H9 (cell line): ENCODE results near the gene CDH9. TPM values are rescaled to one million over a fixed set of nuclear protein-coding genes. Genes with fewer than 3 reads are reported as not detected.

Experiments
- DNase-seq: peaks from one replicate; pipeline ENCODE4 v3.0.0-alpha.2; 2017
- H2AFZ ChIP-seq: one replicate; pipeline ENCODE4 v1.6.1; 2013; ENCODE audit warnings: mild to moderate bottlenecking, low read length, control low read depth, moderate library complexity
- H2AK5ac ChIP-seq: 2 replicates; pipeline ENCODE4 v1.6.1; 2013; ENCODE audit warnings: low read length, control low read depth, mixed read lengths; ENCODE audit not compliant: insufficient read length
- H2BK120ac ChIP-seq: one replicate; pipeline ENCODE4 v1.6.1; 2013; ENCODE audit warnings: low read depth, mild to moderate bottlenecking, low read length, control low read depth, inconsistent platforms; ENCODE audit not compliant: poor library complexity, severe bottlenecking
- H2BK12ac ChIP-seq: 2 replicates; pipeline ENCODE4 v1.6.1; 2013; ENCODE audit warnings: low read length, control low read depth, mixed read lengths, low read depth; ENCODE audit not compliant: insufficient read length
- H2BK15ac ChIP-seq: 2 replicates; pipeline ENCODE4 v1.6.1; 2013; ENCODE audit warnings: low read depth, low read length, control low read depth
- H2BK20ac ChIP-seq: one replicate; pipeline ENCODE4 v1.6.1; 2013; ENCODE audit warnings: low read depth, mild to moderate bottlenecking, low read length, control low read depth, inconsistent platforms; ENCODE audit not compliant: poor library complexity, severe bottlenecking
- H2BK5ac ChIP-seq: 2 replicates; pipeline ENCODE4 v1.6.1; 2013; ENCODE audit warnings: low read length, control low read depth, mixed read lengths; ENCODE audit not compliant: insufficient read length
- H3K14ac ChIP-seq: 2 replicates; pipeline ENCODE4 v1.6.1; 2013; ENCODE audit warnings: low read length, control low read depth; ENCODE audit not compliant: insufficient read depth
- H3K18ac ChIP-seq: 2 replicates; pipeline ENCODE4 v1.6.1; 2013; ENCODE audit warnings: low read depth, mild to moderate bottlenecking, mixed read lengths, low read length, control low read depth; ENCODE audit not compliant: insufficient read length
- H3K23ac ChIP-seq: 2 replicates; pipeline ENCODE4 v1.6.1; 2013; ENCODE audit warnings: low read length, control low read depth, mixed read lengths, low read depth; ENCODE audit not compliant: insufficient read length
- H3K23me2 ChIP-seq: 2 replicates; pipeline ENCODE4 v1.6.1; 2013; ENCODE audit warnings: low read depth, mild to moderate bottlenecking, mixed read lengths, low read length, control low read depth; ENCODE audit not compliant: insufficient read length, poor library complexity, severe bottlenecking
- H3K27ac ChIP-seq: 2 replicates; pipeline ENCODE4 v1.5.1; 2013; ENCODE audit warnings: low read length, control low read depth, mixed read lengths, low read depth; ENCODE audit not compliant: insufficient read length
- H3K27me3 ChIP-seq: 2 replicates; pipeline ENCODE4 v1.6.1; 2013; ENCODE audit warnings: low read length, control low read depth, inconsistent platforms; ENCODE audit not compliant: insufficient read depth
- H3K4ac ChIP-seq: 2 replicates; pipeline ENCODE4 v1.6.1; 2013; ENCODE audit warnings: low read depth, mild to moderate bottlenecking, control low read depth, inconsistent platforms, low read length, moderate library complexity
- H3K4me1 ChIP-seq: 2 replicates; pipeline ENCODE4 v1.6.1; 2013; ENCODE audit warnings: low read length, control low read depth, inconsistent platforms; ENCODE audit not compliant: insufficient read depth
- H3K4me2 ChIP-seq: 2 replicates; pipeline ENCODE4 v1.6.1; 2013; ENCODE audit warnings: low read length, control low read depth, mixed read lengths; ENCODE audit not compliant: insufficient read length, insufficient read depth
- H3K56ac ChIP-seq: 2 replicates; pipeline ENCODE4 v1.6.1; 2013; ENCODE audit warnings: low read depth, mild to moderate bottlenecking, mixed read lengths, low read length, control low read depth; ENCODE audit not compliant: insufficient read length
- H3K79me1 ChIP-seq: 2 replicates; pipeline ENCODE4 v1.6.1; 2013; ENCODE audit warnings: low read depth, mild to moderate bottlenecking, moderate library complexity, low read length, control low read depth, inconsistent platforms; ENCODE audit not compliant: insufficient read depth, poor library complexity, severe bottlenecking
- H3K79me2 ChIP-seq: 2 replicates; pipeline ENCODE4 v1.6.1; 2013; ENCODE audit warnings: low read length, control low read depth, inconsistent platforms; ENCODE audit not compliant: insufficient read depth
- H3K9ac ChIP-seq: 2 replicates; pipeline ENCODE4 v1.6.1; 2013; ENCODE audit warnings: low read length, control low read depth, mixed read lengths; ENCODE audit not compliant: insufficient read length; ENCODE audit errors: extremely low read depth
- H3K9me3 ChIP-seq: one replicate; pipeline ENCODE4 v1.6.1; 2013; ENCODE audit warnings: low read depth, low read length, inconsistent platforms; ENCODE audit not compliant: control insufficient read depth
- H3T11ph ChIP-seq: one replicate; pipeline ENCODE4 v1.6.1; 2013; ENCODE audit warnings: mild to moderate bottlenecking, low read length, control low read depth, inconsistent platforms
- H4K20me1 ChIP-seq: one replicate; pipeline ENCODE4 v1.6.1; 2013; ENCODE audit not compliant: control insufficient read depth, insufficient read length, insufficient read depth
- H4K5ac ChIP-seq: 2 replicates; pipeline ENCODE4 v1.6.1; 2013; ENCODE audit warnings: low read depth, mild to moderate bottlenecking, mixed read lengths, low read length, control low read depth; ENCODE audit not compliant: insufficient read length
- H4K8ac ChIP-seq: replicated peaks from 2 replicates; pipeline ENCODE4 v1.6.1; 2013; ENCODE audit warnings: low read length, control low read depth, mixed read lengths, low read depth; ENCODE audit not compliant: insufficient read length
- H4K91ac ChIP-seq: 2 replicates; pipeline ENCODE4 v1.6.1; 2013; ENCODE audit warnings: low read depth, mild to moderate bottlenecking, moderate library complexity, mixed read lengths, low read length, control low read depth; ENCODE audit not compliant: insufficient read length
- H3K27ac Mint-ChIP-seq, 3 experiments: 2 replicates in 2 of 3; 3 replicates in 1 of 3; pipeline ENCODE4 v1.8.0; 2020 to 2021; ENCODE audit warnings: mixed read lengths in 3 of 3, mild to moderate bottlenecking in 1 of 3, moderate library complexity in 1 of 3
- H3K27me3 Mint-ChIP-seq: 2 replicates; pipeline ENCODE4 v1.8.0; 2021; ENCODE audit warnings: low read depth, mild to moderate bottlenecking, moderate library complexity, mixed read lengths
- H3K36me3 Mint-ChIP-seq, 3 experiments: 2 replicates in 2 of 3; 3 replicates in 1 of 3; pipeline ENCODE4 v1.8.0; 2020 to 2021; ENCODE audit warnings: low read depth in 3 of 3, mixed read lengths in 3 of 3; ENCODE audit not compliant: insufficient read depth in 1 of 3
- H3K4me1 Mint-ChIP-seq, 2 experiments: 2 replicates each; pipeline ENCODE4 v1.8.0; 2020; ENCODE audit warnings: mixed read lengths in 2 of 2
- H3K4me3 Mint-ChIP-seq, 2 experiments: 2 replicates in 1 of 2; 3 replicates in 1 of 2; pipeline ENCODE4 v1.8.0; 2020 to 2021; ENCODE audit warnings: mild to moderate bottlenecking in 2 of 2, mixed read lengths in 2 of 2, moderate library complexity in 1 of 2
- H3K9me3 Mint-ChIP-seq, 2 experiments: 2 replicates in 1 of 2; 3 replicates in 1 of 2; pipeline ENCODE4 v1.8.0; 2020; ENCODE audit warnings: mild to moderate bottlenecking in 2 of 2, mixed read lengths in 2 of 2, moderate library complexity in 1 of 2
- WGBS: extraction: QIAGEN DNeasy Blood & Tissue Kit; methylation state at CpG from one replicate; pipeline ENCODE4 v1.1.7; 2013; ENCODE audit warnings: missing lambda C conversion rate, low lambda C conversion rate, mixed read lengths; ENCODE audit not compliant: insufficient read length; ENCODE audit errors: extremely low coverage; 5-methylcytosine and 5-hydroxymethylcytosine counted together
- total RNA-seq: library from RNA; stranded (reverse); gene quantifications from 2 replicates; pipeline ENCODE4 v1.2.1, GENCODE V29; 2021
- TF ChIP-seq, protein P1 (sequence below): fragments of 200-600 bp; sonication (generic); conservative IDR thresholded peaks from 3 replicates; pipeline ENCODE4 v1.8.0; 2021; ENCODE audit warnings: antibody characterized with exemption, mild to moderate bottlenecking

Gene CDH9
- total RNA-seq, 1 experiment from 2014 or later, result 0.61 TPM

DNA sequence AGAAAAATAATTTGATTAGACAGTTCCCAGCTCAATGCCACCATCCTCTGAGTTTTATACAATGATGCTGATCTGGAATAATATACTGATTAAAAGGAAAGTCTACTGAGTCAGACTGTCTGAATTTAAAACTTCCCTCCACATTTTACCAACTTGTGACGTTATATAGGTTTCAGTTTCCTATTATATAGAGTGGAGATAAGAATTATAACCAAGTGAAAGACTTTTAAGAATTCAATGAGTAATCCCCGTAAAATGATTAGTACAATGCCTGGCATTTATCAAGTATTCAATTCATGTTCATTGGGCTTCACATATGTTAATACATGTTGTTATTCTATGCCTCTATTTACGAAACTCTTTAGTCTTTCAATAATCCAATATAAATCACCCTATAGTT lies 166.0 kb downstream of the CDH9 start:
- Histone ChIP-seq H4K5ac (no peak overlapping the region), H4K20me1 (no peaks in the 10 kb centered on the region), H2BK15ac (no peak overlapping the region), H3K4me2 (no peak overlapping the region), H2BK120ac (no peak overlapping the region), H2BK20ac (no peak overlapping the region), H3K23ac (no peak overlapping the region), H3K56ac (no peak overlapping the region), H2AFZ (no peak overlapping the region), H3K4me1 (no peaks in the 10 kb centered on the region), H2BK12ac (no peak overlapping the region), H2AK5ac (no peak overlapping the region), H3K4ac (no peak overlapping the region), H2BK5ac (no peak overlapping the region), H4K8ac (no peak overlapping the region), H3T11ph (no peak overlapping the region), H3K79me1 (no peaks in the 10 kb centered on the region), H3K27ac (no peak overlapping the region), H3K9me3 (no peaks in the 10 kb centered on the region), H3K27me3 (no peaks in the 10 kb centered on the region), H3K23me2 (no peaks in the 10 kb centered on the region), H3K18ac (no peak overlapping the region), H3K9ac (no peak overlapping the region), H3K14ac (no peak overlapping the region), H3K79me2 (no peaks in the 10 kb centered on the region), H4K91ac (no peak overlapping the region)
- Mint-ChIP-seq H3K4me1 (no peaks in the 10 kb centered on the region), H3K36me3 (no peaks in the 10 kb centered on the region), H3K27me3 (peaks cover 1% of the 10 kb centered on the region; the same call in 1 of the 2 replicates), H3K9me3 (no peaks in the 10 kb centered on the region), H3K4me3 (no peak overlapping the region), H3K27ac (no peak overlapping the region)
- WGBS, result no CpG with 5 or more reads among the region's 3 CpGs
- TF ChIP-seq, protein P1, sequence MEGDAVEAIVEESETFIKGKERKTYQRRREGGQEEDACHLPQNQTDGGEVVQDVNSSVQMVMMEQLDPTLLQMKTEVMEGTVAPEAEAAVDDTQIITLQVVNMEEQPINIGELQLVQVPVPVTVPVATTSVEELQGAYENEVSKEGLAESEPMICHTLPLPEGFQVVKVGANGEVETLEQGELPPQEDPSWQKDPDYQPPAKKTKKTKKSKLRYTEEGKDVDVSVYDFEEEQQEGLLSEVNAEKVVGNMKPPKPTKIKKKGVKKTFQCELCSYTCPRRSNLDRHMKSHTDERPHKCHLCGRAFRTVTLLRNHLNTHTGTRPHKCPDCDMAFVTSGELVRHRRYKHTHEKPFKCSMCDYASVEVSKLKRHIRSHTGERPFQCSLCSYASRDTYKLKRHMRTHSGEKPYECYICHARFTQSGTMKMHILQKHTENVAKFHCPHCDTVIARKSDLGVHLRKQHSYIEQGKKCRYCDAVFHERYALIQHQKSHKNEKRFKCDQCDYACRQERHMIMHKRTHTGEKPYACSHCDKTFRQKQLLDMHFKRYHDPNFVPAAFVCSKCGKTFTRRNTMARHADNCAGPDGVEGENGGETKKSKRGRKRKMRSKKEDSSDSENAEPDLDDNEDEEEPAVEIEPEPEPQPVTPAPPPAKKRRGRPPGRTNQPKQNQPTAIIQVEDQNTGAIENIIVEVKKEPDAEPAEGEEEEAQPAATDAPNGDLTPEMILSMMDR, result no peak
- DNase-seq, result no peak
